Neural crest cell (in vitro differentiated cells): ENCODE data around the gene UBA5. TPM values are rescaled to one million over a fixed set of nuclear protein-coding genes. Genes with fewer than 3 reads are reported as not detected.

ENCODE experiments used
- DNase-seq: peaks from one replicate; pipeline ENCODE4 v3.0.0; 2021; ENCODE audit warnings: low read depth, mixed read lengths, low spot score
- H3K27ac Mint-ChIP-seq: one replicate; pipeline ENCODE4 v1.8.0; 2021; ENCODE audit warnings: mild to moderate bottlenecking, mixed read lengths; ENCODE audit not compliant: unreplicated experiment
- H3K27me3 Mint-ChIP-seq: 2 replicates; pipeline ENCODE4 v1.8.0; 2021; ENCODE audit warnings: low read depth, mild to moderate bottlenecking, mixed read lengths
- H3K36me3 Mint-ChIP-seq: 2 replicates; pipeline ENCODE4 v1.8.0; 2021; ENCODE audit warnings: low read depth, mild to moderate bottlenecking, mixed read lengths
- H3K4me1 Mint-ChIP-seq: 2 replicates; pipeline ENCODE4 v1.8.0; 2021; ENCODE audit warnings: mixed read lengths
- H3K4me3 Mint-ChIP-seq: one replicate; pipeline ENCODE4 v1.8.0; 2021; ENCODE audit warnings: mild to moderate bottlenecking, mixed read lengths
- H3K9me3 Mint-ChIP-seq: 2 replicates; pipeline ENCODE4 v1.8.0; 2021; ENCODE audit warnings: mixed read lengths
- CTCF ChIP-seq: fragments of 200-600 bp; sonication (generic); conservative IDR thresholded peaks from 2 replicates; pipeline ENCODE4 v1.5.0; 2021; ENCODE audit warnings: antibody characterized with exemption, mild to moderate bottlenecking
- total RNA-seq: library from RNA; stranded (reverse); gene quantifications from 2 replicates; pipeline ENCODE4 v1.2.1, GENCODE V29; 2021

Gene UBA5
- total RNA-seq, 1 donor from 2014 or later: 49.5 TPM

- no peaks in the 10 kb centered on the region for H3K4me1 Mint-ChIP-seq
- H3K36me3 Mint-ChIP-seq: peaks cover 4% of the 10 kb centered on the region
- H3K27ac Mint-ChIP-seq: no peak overlapping the region
- no peak for DNase-seq
- no peaks in the 10 kb centered on the region for H3K27me3 Mint-ChIP-seq
- no peak for TF ChIP-seq CTCF
- no peak overlapping the region for H3K4me3 Mint-ChIP-seq
- no peaks in the 10 kb centered on the region for H3K9me3 Mint-ChIP-seq
These were observed 34.9 kb downstream of the UBA5 start for GRCh38 chr3:132694991-132695390.

DNA sequence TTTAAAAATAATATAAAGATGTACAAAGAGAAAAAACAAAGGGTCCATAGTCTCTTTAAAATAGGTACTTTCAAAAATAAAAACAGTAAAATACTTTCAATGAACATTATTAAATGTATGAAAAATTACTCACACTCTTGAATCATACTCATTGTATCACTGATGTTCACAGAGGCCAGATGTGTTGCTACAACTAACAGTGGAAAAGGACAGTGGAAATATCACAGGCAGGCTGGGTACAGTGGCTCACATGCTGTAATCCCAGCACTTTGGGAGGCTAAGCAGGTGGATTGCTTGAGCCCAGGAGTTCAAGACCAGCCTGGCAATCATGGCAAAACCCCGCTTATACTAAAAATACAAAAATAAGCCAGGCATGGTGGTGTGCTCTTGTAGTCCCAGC lies 35.3 kb downstream of the UBA5 start:
- Mint-ChIP-seq H3K4me3 (no peak overlapping the region), H3K36me3 (peaks cover 4% of the 10 kb centered on the region), H3K27ac (no peak overlapping the region), H3K27me3 (no peaks in the 10 kb centered on the region), H3K4me1 (no peaks in the 10 kb centered on the region), H3K9me3 (no peaks in the 10 kb centered on the region)
- TF ChIP-seq CTCF: no peak
- no peak for DNase-seq

DNA sequence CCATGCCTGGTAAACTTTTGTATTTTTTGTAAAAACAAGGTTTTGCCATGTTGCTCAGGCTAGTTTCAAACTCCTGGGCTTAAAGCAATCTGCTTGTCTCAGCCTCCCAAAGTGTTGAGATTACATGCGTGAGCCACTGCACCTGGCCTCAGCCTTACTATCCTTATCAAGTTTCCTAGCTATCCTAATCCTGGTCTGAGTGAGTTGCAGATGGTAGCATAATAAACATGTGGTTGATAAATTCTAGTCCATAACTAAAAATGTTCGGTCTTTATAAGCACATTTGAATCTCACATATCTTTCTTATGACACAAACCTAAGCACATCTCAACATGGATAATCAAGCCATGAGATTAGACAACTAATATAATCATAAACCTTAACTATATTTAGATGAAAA lies 43.6 kb downstream of the UBA5 start:
- Mint-ChIP-seq H3K9me3 (no peaks in the 10 kb centered on the region), H3K4me3 (no peak overlapping the region), H3K4me1 (no peaks in the 10 kb centered on the region), H3K27me3 (no peaks in the 10 kb centered on the region), H3K27ac (no peak overlapping the region), H3K36me3 (peaks cover 12% of the 10 kb centered on the region)
- no peak for DNase-seq
- TF ChIP-seq CTCF: no peak

GRCh38 chr3:132709761-132710160 lies 49.6 kb downstream of the UBA5 start:
- peaks cover 13% of the 10 kb centered on the region for H3K36me3 Mint-ChIP-seq
- H3K9me3 Mint-ChIP-seq: no peaks in the 10 kb centered on the region
- DNase-seq: no peak
- H3K4me1 Mint-ChIP-seq: peaks cover 12% of the 10 kb centered on the region
- TF ChIP-seq CTCF: no peak
- H3K27ac Mint-ChIP-seq: peak overlapping the region; percentile 48
- no peak overlapping the region for H3K4me3 Mint-ChIP-seq
- no peaks in the 10 kb centered on the region for H3K27me3 Mint-ChIP-seq

- Mint-ChIP-seq H3K27me3 (no peaks in the 10 kb centered on the region), H3K9me3 (no peaks in the 10 kb centered on the region), H3K4me3 (no peak overlapping the region), H3K27ac (no peak overlapping the region), H3K4me1 (peaks cover 12% of the 10 kb centered on the region), H3K36me3 (peaks cover 13% of the 10 kb centered on the region)
- DNase-seq: no peak
- no peak for TF ChIP-seq CTCF
These were observed 50.2 kb downstream of the UBA5 start for GRCh38 chr3:132710311-132710710.
